Inflammatory macrophage treated with lipopolysaccharide for 4 hours (primary cell): ENCODE measurements around the gene EGR2.

ENCODE experiments used
- DNase-seq: peaks from one replicate; pipeline ENCODE4 v3.0.0-alpha.2; 2020

Gene EGR2

DNA sequence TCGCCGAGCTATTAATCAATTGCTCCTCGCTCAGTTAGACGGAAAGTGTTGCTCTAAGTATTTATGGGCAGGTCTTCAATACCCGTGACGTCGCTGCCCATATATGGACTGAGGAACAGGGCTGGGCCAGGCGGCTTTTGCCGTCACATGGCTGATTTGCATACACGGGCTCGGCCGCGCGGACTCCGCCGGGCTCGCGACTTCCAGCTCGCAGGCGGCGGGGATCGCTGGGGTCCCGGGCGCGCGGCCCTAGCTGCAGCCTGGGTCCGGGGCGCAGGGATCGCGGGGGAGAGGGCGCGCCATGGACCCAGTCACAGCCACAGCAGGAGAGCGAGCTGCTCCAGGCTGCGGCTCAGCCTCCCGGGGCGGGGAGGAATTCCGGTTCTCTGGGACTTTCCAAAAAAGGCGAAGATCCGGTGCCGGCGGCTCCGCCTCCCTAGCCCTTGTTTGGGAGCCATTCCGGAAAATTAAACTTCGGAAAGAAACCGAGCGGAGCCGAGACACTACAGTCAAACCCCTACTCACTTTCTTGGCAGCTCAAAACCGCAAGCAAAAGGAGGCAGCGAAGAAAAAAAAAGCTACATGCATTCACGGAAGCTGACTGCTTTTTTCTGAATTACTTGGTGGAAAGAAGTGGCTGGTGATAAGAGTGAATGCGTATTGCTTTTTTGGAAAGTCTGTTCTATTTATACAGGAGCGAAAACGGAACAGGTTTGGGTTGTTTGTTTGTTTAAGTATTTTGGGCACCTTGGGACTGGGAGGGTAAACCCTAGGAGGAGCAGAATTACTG, at the start of gene EGR2:
TSS of gene EGR2 (minus strand) at position 36 of the 790 bp plus-strand sequence. CDS start 337 bp downstream, outside the sequence.
- peak; percentile 98 for DNase-seq

DNA sequence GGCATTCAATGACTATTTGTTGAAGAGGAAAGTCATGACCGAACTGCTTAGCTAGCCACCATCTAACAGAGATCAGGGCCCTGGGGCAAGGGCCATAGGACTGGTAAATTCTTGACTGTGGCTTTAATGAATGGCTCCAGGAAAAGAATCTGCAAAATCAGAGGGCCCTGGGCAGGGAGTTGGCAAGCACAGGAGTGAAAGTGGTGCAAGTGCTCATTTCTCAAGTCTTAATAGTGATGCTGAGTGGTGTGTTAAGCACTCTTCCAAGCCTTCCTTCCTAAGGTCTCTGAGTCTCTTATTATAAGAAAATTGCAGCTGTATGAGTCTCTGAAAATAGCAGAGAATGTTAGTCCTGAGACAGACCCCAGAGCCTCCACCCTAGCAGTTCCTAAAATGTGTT, 46.3 kb upstream of the EGR2 start:
- no peak for DNase-seq

DNA sequence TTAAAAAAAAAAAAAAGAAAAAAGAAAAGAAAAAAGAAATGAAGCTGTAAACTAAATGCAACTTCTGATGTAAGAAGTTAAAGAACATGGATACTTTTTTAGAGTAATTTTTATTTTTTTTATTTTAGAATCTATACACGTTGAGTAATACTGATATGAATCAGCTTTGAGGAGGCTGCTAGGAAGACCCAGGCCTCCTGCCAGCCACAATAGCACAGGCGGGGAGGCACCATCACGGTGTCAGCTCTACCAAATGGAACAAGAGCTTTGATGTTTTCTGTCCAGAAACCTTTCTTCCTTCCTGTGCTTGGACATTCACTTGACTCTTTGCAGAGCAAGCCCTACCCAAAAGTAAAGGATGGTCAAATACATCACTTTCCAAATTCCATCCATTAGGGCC, 45.3 kb upstream of the EGR2 start:
- DNase-seq, result no peak

DNA sequence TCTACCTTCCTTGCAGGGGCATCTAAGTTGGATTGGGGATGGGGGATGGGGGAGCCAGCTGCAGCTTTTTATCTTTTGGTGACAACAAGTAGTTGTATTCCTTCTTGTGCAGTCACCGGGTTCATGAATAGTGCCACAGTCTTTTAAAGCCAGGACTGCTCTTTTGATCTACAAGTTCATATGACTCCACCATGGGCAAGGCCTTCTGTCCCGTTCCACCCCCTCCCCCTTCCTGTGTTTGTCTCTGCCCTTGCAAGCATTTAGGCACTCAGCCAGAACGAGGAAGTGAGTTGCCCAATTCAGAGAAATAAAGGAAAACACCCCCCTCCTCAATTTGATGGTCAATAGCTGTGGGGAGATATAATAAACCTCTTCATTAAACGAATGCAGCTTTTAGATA, 44.8 kb upstream of the EGR2 start:
- no peak for DNase-seq

DNA sequence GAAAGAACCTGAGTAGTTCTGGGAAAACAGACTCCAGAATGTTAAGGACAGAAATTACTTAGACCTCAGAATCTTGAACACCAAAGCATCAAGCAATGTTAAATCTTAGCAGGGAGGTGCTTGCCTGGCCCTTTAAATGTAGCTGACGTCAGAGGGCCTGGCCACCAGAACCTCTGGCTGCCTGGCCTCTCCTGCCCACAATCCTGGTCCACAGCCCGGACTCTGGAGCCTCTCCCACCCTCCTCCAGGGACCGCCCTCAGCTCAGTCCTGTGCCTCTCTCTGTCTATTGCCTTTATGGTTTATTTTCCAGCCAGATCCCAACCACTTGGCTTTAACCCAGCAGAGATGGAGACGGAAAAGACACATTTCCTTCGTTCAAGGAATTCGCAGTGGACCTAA, 42.2 kb upstream of the EGR2 start:
- no peak for DNase-seq

DNA sequence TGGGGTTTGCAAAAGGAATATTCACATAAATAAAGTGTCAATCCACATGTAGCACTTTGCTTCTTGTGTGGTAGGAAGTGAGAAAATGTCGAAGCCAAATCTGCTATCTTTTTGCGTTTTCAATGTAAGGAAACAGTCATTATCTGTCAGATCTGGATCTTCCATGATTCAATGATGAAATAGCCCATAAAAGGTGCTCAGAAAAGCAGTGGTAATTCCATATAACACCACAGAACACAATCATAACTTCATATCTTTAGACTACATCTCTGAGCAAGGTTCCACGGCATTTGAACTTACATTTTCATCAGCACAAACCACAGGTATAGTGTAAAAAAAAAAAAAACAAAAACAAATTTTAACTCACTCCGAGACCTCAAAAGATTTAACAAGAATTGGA, 39.9 kb upstream of the EGR2 start:
- no peak for DNase-seq

DNA sequence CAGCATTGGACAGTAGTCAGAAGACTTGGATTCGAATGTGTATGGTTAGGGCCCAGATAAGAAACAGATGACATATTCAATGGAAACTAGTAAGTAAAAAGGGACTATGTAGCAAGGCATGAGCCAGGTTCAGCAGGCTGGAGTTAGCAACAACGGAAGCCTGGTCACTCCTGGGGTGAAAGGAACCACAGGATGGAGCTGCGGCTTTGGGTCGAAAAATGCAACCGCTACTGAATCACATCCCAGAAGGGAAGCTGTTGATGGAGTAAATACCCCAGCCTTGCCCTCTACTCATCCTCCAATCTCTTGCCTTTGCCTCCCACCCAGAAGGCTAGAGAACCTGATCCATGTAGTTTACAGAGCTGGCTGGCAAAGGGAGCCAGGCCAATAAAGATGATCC, 37.5 kb upstream of the EGR2 start:
- peak; percentile 60 for DNase-seq

DNA sequence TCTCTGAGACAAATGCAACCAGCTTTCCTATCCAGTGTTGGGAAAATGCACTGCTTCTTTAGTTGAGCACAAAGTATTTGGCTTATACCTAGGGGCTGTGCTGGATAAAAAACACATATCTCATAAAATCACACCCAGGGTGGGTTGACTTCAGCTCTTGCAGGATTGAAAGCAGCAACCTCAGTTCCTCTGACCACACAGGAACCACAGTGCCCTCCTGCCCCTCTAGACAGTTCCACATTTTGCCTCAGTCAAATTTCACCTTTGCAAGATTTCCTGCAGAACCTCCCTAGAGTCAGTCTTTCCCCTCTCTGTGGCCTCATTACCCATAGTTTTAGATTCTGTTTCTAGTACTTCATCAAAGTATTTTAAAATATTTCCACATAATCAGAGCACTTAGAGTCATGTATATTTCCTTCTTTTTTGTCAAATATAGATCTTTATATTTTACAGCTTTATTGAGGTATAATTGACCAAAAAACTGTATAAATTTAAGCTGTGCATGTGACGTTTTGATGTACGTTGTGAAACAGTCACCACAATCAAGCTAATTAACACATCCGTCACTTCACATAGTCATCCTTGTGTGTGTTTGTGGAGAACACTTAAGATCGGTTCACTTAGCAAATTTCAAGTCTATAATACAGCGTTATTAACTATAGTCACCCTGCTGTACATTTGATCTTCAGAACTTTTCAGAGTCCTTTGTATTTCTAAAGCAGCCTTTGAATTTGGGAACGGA, 37.0 kb upstream of the EGR2 start:
- peak; percentile 39 for DNase-seq

DNA sequence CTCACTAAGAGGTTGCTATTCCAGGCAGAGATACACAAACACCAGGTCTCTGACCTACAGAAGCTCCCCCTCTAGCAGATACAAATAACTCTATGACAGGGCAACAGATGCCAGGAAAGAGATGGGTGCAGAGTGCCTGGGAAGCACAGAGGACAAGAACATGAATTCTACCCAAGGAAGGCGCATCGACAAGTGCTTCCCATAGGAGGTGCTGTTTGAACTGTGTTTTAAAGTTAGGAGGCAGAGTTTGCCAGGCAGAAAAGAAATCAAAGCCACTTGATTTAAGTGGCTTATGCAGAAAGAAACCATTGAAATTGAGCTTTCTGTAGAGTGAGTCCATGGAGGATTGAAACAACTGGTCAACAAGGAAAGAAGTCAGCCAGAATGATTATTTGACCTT, 35.3 kb upstream of the EGR2 start:
- DNase-seq, result peak; percentile 41

DNA sequence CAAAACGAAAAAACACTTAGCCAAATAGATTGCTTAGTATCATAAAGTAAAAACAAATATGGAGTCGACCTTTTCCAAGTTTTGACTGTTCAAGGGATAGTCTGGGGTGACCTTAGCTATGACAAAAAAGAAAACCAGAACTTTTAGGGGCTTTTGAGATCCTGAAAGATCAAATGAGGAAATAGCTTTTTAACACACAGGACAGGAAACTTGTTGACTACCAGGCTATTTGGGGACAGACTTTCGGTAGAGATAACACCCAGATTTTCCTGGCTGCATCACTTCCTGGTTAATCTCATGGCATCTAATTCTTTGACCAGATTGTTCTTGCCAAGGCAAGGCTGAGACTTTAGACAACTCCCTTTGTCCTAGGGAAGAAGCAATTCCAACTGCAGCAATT, 34.5 kb upstream of the EGR2 start:
- peak; percentile 42 for DNase-seq

DNA sequence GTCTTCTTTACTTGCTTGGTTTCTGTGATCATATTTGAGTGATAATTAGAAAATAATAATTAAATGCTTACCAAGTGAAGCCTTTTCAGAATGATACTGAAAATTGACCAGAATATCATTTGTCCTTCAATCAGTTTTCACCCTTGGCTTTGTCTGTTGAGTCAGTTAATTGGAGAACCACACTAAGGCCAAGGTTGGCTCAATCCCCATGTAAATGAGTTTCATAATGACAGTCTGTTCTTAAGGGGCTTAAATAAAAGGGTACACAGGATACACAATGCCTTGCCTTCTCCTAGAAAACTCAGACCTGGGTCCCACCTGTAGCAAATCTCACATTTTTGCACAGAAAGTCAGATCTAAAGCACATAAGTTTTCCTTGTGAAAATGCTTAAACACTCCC, 31.3 kb upstream of the EGR2 start:
- DNase-seq, result no peak

DNA sequence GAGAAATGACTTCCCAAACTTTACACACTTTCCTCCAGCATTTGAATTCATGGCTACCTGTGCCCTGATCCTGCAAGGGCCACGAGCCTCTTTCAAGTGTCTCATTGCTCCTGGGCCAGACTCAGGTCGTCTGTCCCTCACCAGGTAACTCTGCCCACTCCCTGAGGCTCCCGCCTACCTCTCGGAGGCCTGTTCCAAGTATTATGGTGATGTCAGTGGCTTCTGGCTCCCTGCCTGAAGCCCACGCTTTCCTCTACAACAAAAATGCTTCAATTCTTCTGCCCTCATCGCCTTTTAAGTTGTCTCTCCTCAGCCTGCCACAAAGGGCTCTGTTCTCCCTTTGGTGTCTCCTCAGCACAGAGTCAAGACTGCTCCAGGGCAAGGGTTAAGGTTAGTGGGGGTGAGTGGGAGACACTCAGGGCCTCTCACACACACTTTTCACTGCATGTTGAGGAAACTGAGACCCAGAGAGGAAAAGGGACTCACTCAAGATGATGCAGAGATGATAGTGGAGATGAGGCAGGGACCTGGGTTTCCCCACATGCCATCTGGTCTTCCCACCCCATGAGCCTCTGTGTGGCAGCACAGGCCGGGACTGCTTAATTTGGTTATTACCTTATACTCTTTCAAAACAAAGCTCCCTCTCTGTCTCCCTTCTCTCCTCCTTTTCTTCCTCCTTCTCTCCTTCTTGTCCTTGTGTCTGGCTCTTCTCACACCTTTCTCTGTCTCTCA, 28.3 kb upstream of the EGR2 start:
- no peak for DNase-seq

DNA sequence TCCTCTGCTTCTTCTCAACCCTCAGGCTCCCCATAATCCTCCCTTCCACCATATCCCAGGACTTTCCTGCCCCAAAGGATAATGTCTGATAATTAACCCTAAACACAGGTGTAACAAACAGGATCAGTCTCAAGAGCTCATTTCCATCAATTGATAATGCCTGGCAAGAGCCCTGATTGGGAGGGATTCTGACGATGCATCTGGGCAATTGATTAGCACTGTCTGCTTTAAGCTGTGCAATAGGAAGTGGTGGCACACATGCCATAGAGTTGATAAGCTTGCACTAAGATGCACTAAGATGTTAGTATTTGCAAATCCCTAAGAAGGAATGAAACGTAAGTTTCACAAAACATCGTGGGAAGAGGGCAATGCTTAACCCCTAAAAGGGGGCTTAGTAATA, 27.4 kb upstream of the EGR2 start:
- DNase-seq, result no peak

DNA sequence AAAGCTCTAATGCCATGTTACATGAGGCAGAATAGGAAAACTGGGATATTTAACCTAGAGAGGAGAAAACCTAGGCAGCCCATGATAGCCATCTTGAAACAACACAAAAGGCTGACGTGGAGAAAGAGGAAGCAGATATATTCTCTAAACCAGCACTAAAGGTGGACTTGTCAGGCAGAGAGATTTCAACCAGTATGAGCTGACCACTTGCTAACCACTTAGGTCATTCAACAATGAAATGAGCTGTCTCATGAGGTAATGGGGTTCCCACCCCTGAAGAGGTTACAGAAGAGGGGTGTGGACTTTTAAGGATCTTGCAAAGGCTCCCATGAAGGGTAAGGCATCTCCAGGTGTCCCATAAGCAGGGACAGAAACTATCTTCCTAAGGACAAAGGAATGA, 26.8 kb upstream of the EGR2 start:
- DNase-seq, result peak; percentile 3

DNA sequence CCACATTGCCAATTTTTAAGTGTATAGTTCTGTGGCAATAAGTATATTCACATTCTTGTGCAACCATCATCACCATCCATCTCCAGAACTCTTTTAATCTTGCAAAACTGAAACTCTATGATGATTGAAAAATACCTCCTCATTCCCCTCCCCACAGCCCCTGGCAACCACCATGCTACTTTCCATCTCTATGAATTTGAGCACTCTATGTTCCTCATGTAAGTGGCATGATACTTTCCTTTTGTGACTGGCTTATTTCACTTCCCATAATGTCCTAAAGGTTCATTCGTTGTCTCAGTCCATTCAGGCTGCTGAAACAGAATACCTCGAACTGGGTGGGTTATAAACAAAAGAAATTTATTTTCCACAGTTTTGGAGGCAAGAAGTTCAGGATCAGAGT, 23.4 kb upstream of the EGR2 start:
- peak; percentile 72 for DNase-seq

DNA sequence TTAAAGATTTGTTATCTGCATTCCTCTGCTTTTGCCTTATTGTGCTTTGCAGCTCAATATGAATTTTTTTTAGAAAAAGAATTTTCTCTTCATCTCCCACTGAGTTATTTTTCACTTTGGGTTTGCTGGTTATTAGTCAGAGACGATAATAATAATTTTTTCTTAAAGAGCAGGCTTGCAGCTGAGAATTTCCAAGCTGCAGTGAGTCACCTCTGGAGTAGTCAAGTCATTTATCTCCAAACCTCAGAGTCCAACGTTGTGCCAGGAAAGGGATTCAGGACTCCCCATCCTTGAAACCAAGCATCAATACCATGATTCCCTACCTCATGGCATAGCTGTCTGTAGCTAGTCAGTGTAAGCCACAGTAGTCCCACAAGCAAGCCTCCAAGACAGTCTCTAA, 15.2 kb upstream of the EGR2 start:
- DNase-seq, result no peak

DNA sequence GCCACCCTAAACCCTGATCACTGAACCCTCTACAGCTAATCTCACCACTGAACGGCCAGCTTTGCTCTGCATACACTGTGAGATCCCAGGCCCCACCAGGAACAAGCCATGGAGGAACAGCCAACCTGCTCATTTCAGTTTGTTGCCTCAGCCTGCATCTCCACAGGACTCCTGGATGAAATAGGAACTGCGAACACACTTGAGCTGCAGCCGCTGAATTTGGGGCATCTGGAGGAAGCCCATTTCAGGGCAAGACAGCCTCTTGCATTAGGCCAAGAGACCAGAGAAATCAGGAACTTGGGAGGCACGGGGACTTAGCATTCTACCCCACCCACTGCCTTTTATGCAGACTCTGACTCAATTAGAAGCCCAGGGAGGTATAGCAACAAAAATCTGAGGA, 14.5 kb upstream of the EGR2 start:
- DNase-seq, result peak; percentile 74

DNA sequence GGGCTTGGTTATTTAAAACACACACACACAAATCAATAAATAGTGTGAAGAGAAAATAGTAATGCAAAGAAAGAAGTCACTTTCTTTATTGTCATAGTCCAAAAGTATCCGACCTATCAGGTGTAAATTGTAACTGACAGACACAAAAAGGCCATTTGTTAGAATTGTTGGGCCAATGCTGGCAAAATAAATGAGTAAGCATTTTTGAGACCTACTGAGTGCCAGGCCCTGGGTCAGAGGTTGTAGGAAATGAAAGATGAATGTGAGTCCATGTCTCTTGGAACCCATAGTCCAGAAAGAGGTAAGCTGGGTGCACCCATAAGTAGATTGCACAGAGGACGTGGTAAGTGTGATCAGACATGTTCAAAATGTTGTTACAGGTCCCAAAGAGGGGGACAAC, 13.5 kb upstream of the EGR2 start:
- no peak for DNase-seq

DNA sequence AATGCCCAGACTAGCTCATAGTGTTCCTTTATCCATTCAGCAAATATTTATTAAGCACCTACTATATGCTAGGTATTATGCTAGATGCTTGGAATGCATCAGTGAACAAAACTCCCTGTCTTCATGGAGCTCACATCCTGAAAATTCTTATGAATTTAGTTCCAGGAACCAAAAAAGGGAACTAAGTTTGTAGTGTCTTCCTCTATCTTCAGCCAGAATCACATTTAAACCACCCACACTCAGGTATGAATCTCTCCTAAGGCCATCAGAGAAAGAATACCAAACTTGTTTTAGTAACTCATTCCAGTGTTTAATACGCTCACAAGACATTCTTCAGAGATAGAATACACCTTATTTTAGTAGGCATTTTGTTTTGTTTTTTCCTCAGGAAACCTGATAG, 10.1 kb upstream of the EGR2 start:
- peak; percentile 44 for DNase-seq

DNA sequence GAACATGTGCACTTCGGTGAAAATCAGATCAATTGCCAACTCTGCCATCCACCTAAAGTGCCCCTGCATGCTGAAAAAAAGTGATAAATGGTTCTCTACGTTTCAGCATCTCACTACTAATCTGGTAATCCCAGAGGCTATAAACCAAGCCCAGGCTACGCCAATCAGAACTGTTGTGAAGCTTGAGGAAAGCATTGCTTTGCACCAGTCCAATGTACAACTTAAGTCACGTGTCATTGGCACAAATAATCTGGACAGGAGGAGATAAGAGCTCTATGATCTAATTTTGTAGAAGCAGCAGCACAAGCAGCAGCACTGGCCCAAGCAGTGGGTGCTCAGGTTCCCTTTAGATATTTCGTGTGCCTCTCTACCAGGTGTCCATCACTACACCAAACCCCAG, 4.4 kb upstream of the EGR2 start:
- DNase-seq, result no peak

DNA sequence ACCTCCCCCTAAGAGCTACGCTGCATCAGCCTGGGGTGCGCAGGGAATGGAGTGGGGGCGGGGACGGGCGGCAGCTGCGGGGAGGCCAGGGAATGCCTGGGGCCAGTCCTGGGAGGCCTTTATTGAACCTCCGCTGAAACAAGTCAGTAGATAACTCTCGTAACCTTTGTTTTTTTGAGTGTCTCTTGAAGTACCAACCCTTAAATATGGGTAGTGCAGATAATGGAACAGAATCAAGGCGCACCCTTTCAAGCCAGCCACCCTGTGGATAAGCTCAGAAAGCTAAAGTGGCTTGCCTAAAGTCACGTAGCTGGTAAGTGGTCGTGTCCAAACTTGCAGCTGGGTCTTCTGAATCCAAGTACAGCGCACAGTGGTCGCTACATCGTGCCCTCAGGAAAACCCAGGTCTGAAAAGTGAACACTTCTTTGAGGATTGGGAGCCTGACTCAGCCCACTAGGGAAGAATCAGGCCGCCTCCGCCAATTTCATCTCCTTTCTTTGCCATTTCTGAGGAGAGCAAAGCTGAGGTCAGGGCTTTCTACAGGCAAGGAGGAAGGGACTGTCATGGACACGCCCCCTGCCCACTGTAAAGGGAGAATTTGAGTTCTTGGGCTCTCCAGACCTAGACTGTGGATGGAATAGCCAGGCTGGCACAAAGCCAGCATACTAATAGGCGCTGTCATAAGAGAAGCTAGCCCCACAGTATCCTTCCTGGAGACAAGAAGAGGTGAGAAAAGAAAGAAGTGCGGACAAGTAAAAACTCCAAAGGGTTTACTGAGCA, 3.2 kb upstream of the EGR2 start:
- DNase-seq, result no peak

DNA sequence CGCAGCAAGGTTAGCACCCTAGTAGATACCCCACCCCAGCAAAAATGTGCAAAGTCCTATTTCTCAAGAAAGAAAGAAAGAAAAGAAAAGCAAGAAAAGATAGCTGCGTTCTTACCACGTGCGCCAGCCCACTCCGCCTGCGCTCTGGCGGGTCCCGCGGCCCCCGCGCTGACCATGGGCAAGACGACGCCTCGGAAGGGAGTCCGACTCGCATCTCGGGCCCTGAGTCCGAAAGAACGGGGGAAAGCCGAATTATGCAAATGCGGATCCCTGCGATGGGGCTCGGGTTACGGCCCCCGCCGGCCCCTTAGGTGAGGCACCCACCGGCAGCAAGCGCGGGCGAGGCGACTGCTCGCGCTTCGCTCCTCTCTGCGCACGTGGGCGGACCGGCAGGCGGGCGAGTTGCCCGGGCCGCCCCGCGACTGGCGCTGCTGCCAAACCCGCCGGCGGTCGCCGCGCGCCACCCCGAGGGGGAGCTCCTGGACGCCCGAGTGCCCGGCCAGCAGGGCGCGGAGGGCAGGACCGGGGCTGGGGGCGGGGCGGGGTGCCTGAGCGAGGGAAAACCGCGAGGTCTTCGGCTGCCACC, 2.4 kb upstream of the EGR2 start:
- peak; percentile 65 for DNase-seq
